Central memory CD8-positive, alpha-beta T cell (primary cell): ENCODE measurements around the gene ATOSB.

Experiments used
- ATAC-seq: fragments of 150-1000 bp; cut with Tn5 transposase; replicated peaks from 2 replicates; pipeline ENCODE4 v1.10.0; 2022; ENCODE audit warnings: mild to moderate bottlenecking, moderate FRiP score, moderate number of reproducible peaks; ENCODE audit not compliant: poor library complexity, severe bottlenecking; ENCODE audit errors: extremely low read depth
- DNase-seq, 2 donors: peaks; one replicate each; pipeline ENCODE4 v3.0.0; 2021; ENCODE audit warnings: low spot score in 2 of 2
- H3K27ac Mint-ChIP-seq: one replicate; pipeline ENCODE4 v1.8.0; 2022; ENCODE audit warnings: low read depth, mild to moderate bottlenecking, moderate library complexity, mixed read lengths
- H3K27me3 Mint-ChIP-seq: one replicate; pipeline ENCODE4 v1.8.0; 2022; ENCODE audit warnings: mixed read lengths
- H3K36me3 Mint-ChIP-seq: one replicate; pipeline ENCODE4 v1.8.0; 2022; ENCODE audit warnings: mild to moderate bottlenecking, moderate library complexity, mixed read lengths; ENCODE audit not compliant: insufficient read depth
- H3K4me1 Mint-ChIP-seq: one replicate; pipeline ENCODE4 v1.8.0; 2022; ENCODE audit warnings: mixed read lengths
- H3K4me3 Mint-ChIP-seq: one replicate; pipeline ENCODE4 v1.8.0; 2022; ENCODE audit warnings: mild to moderate bottlenecking, moderate library complexity, mixed read lengths
- H3K9me3 Mint-ChIP-seq: one replicate; pipeline ENCODE4 v1.8.0; 2022; ENCODE audit warnings: mixed read lengths

ATOSB gene

DNA sequence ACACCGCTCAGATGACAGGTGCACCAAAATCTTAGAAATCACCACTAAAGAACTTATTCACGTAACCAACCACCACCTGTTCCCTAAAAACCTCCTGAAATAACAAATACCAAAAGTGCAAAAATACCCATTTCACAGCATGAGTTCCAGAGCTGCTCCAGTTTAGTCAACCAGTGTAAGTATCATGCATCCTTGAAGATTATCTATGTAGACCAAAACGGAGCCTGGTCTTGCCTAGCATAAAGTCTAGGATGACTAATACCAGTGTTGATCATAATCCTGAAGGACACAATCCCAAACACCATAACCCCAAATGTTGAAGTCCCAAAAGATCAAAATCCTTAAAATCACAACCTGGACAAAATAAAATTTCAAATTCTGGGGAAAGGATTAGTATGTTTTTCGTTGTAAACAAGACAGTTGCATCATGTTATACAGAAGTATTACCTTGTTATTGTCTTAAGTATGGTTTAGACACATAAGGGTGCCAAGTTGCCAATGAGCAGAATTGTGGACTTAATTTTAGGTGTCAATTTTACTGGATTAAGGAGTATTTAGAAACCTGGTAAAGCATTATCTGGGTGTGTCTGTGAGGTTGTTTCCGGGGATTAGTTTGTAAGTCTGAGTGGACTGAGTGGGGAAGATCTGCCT is 61.4 kb downstream of the ATOSB start:
- ATAC-seq (no peak), DNase-seq (no peak)
- Mint-ChIP-seq H3K4me1 (peaks cover 13% of the 10 kb centered on the region), H3K4me3 (no peak overlapping the region), H3K9me3 (no peaks in the 10 kb centered on the region), H3K27ac (no peak overlapping the region), H3K36me3 (peaks cover 64% of the 10 kb centered on the region), H3K27me3 (no peaks in the 10 kb centered on the region)
